Measurements from ENCODE around the gene CTNNA3. TPM values are rescaled to one million over a fixed set of nuclear protein-coding genes. Genes with fewer than 3 reads are reported as not detected.
"Not testable (repeated sequence)": the region's sequence is repeated elsewhere in the genome, so short reads cannot be mapped to it uniquely, and the experiment has no call there.

Gene CTNNA3
- total RNA-seq, 1 experiment from 2014 or later: not detected

- DNase-seq (ENCODE audit: low read depth): no peak
Measured at GRCh38 chr10:67603701-67604100, 92.3 kb downstream of the CTNNA3 start.

- DNase-seq (ENCODE audit: low read depth): no peak
Measured at GRCh38 chr10:67603086-67603485, 92.9 kb downstream of the CTNNA3 start.

- peak; percentile 87 for DNase-seq (ENCODE audit: low read depth)
Measured at GRCh38 chr10:67602268-67602950, 93.6 kb downstream of the CTNNA3 start.

GRCh38 chr10:67599597-67599996 is 96.4 kb downstream of the CTNNA3 start:
- no peak for DNase-seq (ENCODE audit: low read depth)

GRCh38 chr10:67596641-67597040 is 99.4 kb downstream of the CTNNA3 start:
- no peak for DNase-seq (ENCODE audit: low read depth)

- no peak for DNase-seq (ENCODE audit: low read depth)
Measured at GRCh38 chr10:67587771-67588170, 108.2 kb downstream of the CTNNA3 start.

- DNase-seq (ENCODE audit: low read depth): no peak
Measured at GRCh38 chr10:67575532-67575931, 120.5 kb downstream of the CTNNA3 start.

- DNase-seq (ENCODE audit: low read depth): no peak
Measured at GRCh38 chr10:67573484-67573883, 122.5 kb downstream of the CTNNA3 start.

- DNase-seq (ENCODE audit: low read depth): no peak
Measured at GRCh38 chr10:67571503-67571902, 124.5 kb downstream of the CTNNA3 start.

GRCh38 chr10:67558311-67558710 is 137.7 kb downstream of the CTNNA3 start:
- DNase-seq (ENCODE audit: low read depth): not testable (repeated sequence)

GRCh38 chr10:67553254-67553653 is 142.7 kb downstream of the CTNNA3 start:
- DNase-seq (ENCODE audit: low read depth): no peak

- no peak for DNase-seq (ENCODE audit: low read depth)
Measured at GRCh38 chr10:67550838-67551402, 145.1 kb downstream of the CTNNA3 start.

- DNase-seq (ENCODE audit: low read depth): no peak
Measured at GRCh38 chr10:67550046-67550445, 145.9 kb downstream of the CTNNA3 start.

GRCh38 chr10:67549390-67549789 is 146.6 kb downstream of the CTNNA3 start:
- no peak for DNase-seq (ENCODE audit: low read depth)

GRCh38 chr10:67541411-67541810 is 154.6 kb downstream of the CTNNA3 start:
- no peak for DNase-seq (ENCODE audit: low read depth)

GRCh38 chr10:67539312-67539711 is 156.7 kb downstream of the CTNNA3 start:
- no peak for DNase-seq (ENCODE audit: low read depth)

GRCh38 chr10:67537906-67538305 is 158.1 kb downstream of the CTNNA3 start:
- no peak for DNase-seq (ENCODE audit: low read depth)

GRCh38 chr10:67533376-67533775 is 162.6 kb downstream of the CTNNA3 start:
- DNase-seq (ENCODE audit: low read depth): no peak

- DNase-seq (ENCODE audit: low read depth): not testable (repeated sequence)
Measured at GRCh38 chr10:67530990-67531389, 165.0 kb downstream of the CTNNA3 start.

GRCh38 chr10:67527351-67527750 is 168.6 kb downstream of the CTNNA3 start:
- no peak for DNase-seq (ENCODE audit: low read depth)

GRCh38 chr10:67521546-67521945 is 174.4 kb downstream of the CTNNA3 start:
- no peak for DNase-seq (ENCODE audit: low read depth)

GRCh38 chr10:67520924-67521520 is 175.0 kb downstream of the CTNNA3 start:
- peak; percentile 25 for DNase-seq (ENCODE audit: low read depth)

GRCh38 chr10:67519434-67519833 is 176.6 kb downstream of the CTNNA3 start:
- no peak for DNase-seq (ENCODE audit: low read depth)
